NCI-H82 treated with DMSO at 0.1 percent for 48 hours (cell line): Measurements from ENCODE around the gene TTF2.
"Not testable (repeated sequence)": the region's sequence is repeated elsewhere in the genome, so short reads cannot be mapped to it uniquely, and the experiment has no call there.

ENCODE experiments used
- DNase-seq: peaks from one replicate; lab custom pipeline; 2025; ENCODE audit not compliant: unreplicated experiment; lab: John Stamatoyannopoulos, UW

TTF2 gene

DNA sequence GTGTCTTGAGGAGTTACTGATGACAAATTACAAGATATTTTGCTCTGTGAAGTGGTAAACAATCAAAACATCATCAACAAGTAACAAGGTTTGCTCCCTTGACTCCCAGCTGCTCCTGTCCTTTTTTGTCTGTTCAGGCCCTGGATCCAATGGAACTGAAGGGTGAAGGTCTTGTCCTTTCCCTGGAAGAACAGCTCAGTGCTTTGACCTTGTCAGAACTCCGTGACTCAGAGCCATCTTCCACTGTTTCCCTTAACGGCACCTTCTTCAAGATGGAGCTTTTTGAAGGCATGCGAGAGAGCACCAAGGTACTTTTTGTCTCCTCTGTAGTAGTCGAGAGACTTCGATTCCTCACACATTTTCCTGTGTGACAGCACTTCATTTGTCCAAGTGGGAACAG lies 32.5 kb downstream of the TTF2 start:
- no peak for DNase-seq

DNA sequence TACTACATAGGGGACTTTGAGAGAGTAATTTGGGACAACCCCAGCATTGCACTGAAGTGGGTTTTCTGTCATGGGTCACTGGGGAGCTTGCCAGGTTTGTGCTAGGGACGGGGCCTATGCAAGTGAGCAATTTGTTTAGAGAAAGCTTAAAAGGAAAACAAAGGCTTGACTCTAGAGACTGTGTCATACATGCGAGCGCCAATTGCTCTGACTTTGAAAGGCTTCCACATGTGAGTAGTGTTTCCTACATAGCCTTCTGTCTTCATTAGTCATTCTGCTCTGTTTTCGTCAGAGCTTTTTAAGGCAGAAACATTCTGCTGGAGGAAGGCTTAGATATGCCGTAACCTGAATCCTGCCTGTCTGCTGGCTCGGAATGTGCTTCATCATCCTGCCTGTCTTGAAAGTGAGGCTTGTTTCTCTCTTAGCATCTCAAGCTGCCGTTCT lies 33.0 kb downstream of the TTF2 start:
- no peak for DNase-seq

DNA sequence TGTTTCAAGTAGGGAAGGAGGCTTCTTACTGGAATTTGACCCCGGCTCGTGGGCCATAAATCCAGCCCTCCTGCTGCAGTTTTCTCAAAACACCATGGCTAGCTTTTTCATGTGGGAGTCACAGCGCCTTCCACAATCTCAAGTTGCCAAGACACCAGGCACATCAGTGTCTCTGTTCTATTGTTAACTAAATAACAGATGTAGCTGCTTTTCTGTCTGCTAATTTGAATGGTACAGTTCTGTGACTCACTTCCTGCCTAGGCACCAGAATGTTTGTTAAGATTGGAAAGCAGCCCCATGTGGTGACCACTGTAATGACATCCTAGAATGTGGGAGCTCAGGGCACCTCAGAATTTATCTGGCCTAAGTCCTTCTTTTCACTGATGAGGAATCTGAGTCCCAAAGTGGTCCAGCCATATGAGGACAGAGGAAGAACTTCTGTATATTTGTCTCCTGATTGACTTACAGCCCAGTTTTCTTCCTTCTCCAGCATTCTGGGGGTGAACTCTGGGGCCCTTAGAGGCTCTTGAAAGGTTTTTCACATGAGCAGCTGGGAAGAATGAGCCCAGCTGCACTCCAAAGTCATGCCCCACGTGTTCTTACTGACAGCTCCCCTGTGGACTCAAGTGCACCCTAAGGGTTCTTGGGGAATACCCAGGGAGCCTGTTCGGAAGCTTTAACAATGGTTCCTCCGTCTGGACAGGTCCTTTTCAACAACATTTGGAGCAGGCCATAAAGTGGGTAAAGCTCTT lies 33.9 kb downstream of the TTF2 start:
- DNase-seq, result no peak

DNA sequence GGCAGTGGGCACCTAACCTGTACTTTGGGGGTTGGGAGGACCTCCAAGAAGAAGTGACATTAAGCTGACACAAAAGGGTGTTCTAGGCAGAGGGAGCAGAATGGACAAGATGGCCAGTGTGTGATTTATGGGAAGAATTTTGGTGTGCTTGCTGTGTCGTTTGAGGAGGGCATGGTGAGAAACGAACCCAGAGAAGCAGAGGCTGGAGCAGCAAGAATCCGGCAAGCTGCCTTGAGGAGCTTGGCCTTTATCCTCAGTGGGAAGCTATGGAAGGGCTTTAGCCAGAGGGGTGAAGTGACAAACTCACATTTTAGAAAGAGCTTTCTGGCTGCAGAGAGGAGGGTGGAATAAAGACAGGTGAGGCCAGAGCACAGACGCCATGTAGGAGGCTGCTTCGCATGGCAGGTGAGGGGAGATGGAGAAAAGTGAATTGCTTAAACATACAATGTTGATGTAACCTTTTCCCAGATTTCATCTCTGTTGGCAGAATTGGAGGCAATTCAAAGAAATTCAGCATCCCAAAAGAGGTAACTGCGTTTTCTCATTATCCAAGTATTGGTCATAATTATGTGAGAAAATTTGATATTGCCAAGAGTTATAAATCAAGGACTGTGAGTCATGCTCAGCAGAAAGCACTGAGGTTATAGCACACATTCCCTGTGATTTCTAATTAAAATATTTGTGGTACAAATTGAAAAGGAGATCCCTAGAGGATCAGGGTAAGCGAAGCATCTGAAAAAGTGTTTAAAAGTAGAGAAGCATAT lies 34.9 kb downstream of the TTF2 start:
- no peak for DNase-seq

DNA sequence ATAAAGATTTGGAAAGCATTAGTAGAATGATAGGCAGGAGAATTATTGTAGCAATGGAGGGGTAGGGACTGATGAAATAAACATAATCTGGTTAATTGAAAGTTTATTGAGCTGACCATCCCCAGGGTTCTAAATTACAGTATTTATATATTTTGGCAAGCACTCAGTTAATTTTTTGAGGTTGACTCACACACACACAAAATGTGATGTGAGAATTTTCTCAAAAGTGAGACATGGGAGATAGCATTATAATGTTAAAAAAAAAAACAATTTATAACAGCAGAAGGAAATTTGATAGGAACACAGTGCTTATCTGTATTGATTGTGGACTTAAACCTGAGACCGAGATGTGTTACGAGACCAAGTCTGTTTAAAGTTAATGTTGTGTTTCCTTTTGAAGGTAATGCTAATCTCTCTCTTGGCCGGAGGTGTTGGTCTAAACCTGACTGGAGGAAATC lies 36.9 kb downstream of the TTF2 start:
- no peak for DNase-seq

DNA sequence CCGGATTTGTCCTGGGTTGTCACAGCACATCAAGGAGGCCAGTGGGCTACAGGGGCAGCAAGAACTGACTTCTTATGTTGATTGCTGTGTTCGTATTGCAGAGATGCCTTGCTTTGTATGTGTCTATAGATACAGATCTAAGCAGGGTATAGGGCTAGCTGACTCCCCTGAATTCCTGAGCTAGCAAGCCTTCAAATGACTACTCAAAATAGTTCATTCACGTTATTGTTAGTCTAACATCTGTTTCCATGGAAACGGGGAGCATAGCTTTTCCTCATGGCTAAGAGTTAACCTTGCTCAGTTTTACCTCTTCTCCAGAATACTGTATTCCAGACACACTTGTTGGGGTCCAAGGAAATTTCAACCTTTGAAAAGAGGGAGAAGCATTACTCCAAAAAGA lies 37.3 kb downstream of the TTF2 start:
- no peak for DNase-seq

DNA sequence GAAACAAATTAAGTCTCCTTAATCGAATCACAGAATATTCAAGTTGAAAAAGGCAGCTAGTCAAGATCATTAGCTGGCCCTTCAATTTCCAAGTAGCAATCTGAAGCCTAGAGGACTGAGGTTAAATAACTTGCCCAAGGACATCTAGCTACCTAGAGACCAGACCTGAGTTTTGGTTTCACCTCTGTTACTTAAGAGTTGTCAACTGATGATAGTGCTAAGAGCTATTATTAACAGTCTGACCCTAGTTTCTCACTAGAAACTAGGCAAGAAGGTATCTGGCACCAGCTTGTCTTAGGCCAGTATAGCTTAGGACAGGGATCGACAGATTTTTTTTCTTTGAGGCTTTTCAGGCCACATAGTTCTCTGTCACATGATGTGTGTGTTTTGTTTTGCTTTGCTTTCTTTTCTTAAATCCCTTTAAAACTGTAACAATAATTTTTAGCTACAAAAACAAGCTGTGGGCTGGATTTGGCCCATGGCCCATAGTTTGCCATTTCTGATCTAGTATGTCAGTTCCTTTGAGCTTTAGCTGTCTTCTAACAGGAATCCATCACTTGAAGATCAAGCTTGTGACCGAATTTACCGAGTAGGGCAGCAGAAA lies 38.3 kb downstream of the TTF2 start:
- no peak for DNase-seq

DNA sequence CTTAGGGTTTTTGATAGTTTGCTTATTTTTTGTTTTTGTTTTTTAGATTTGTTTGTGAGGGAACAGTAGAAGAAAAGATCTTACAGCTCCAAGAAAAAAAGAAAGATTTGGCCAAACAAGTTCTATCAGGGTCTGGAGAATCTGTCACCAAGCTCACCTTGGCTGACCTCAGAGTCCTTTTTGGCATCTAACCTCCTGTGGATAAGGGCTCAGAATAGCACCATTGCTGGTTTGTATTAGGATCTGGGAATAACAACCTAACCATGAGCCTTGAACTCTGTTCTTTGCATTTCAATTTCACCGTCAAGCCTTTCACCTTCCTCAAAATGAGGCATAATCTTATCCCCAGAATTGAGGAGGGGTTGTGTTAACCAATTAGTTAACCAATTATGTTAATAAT lies 41.2 kb downstream of the TTF2 start:
- no peak for DNase-seq

DNA sequence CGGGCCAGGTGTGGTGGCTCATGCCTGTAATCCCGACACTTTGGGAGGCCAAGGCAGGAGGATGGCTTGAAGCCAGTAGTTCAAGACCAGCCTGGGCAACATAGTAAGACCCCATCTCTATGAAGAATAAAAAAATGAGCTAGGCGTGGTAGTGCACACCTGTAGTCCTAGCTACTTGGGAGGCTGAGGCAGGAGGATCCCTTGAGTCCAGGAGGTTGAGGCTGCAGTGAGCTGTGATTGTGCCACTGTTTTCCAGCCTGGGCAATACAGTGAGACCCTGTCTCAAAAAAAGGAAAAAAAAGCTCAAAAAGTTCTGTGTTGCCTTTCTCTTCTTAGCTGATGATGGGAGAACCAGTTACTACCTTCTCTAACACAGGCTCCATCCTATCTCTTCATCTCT lies 41.7 kb downstream of the TTF2 start:
- not testable (repeated sequence) for DNase-seq

DNA sequence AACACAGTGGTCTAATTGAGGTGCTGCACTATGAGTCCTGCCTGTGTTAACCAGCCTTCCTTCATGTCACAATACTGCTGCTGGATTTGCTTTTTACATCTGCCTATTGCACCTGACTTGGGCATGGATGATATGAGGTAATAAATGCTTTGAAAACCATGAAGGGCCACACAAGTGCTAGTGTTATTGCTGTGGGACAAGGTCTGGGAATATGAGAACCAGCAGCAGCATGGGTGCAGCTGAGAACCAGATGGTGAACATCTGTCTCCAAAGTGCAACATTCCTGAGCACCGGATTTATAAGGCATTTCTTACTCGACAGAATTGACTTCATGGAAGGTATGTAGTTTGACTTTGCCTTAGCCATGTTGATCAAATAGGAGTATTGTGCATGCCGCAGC lies 44.9 kb downstream of the TTF2 start:
- no peak for DNase-seq

DNA sequence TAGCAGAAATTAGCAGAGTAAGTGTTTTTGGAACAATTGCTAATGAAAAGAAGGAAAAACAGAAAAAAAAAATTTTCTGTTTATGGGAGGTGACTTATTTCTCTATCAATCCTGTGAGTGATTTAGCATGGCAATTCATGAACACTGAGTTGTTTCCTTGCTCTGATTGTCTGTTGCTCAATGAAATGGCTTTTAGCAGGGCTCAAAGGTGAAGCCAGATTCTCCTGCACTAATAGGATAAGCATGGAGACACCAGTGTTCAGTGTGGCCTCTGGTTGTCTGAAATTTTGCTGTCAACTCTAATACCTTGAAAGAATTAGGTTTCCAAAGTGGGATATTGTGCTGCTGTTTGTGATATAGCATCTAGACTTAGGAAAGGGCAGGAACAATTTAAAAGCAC lies 45.6 kb downstream of the TTF2 start:
- peak; percentile 17 for DNase-seq

DNA sequence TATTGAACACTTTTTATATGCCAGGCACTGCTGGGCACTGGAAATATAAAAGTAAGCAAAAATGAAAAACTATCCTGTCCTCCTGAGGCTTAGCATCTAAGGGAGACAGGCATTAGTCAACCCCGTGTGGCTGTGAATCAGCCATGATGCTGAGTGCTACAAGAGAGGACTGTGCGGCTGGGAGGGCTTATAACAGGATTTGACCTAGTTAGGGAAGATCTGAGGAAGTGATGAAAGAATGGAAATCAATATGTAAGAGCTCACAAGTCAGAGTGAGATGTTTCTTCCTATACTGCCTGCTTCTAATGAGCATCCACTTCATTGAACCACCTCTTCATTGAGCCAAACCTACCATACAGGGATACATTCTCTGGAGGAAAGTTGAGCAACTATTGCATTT lies 46.4 kb downstream of the TTF2 start:
- peak; percentile 5 for DNase-seq

DNA sequence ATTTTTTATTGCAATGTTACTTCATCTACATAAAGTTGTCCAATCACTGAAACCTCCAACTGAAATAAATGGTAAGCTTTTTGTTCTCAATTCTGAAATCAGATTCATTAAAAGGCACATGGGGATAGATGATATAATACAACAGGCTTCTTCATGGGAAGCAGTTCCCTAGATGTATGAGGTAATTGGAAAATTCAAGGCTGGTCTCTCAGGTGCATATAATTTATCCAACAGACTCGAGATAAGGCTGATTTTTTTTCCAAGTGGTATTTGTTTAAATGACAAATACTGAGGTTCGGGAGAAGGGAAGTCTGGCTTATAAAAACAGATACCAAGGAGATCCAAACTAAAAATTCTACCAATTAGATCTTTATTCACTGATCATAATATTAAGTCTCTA lies 47.2 kb downstream of the TTF2 start:
- no peak for DNase-seq

DNA sequence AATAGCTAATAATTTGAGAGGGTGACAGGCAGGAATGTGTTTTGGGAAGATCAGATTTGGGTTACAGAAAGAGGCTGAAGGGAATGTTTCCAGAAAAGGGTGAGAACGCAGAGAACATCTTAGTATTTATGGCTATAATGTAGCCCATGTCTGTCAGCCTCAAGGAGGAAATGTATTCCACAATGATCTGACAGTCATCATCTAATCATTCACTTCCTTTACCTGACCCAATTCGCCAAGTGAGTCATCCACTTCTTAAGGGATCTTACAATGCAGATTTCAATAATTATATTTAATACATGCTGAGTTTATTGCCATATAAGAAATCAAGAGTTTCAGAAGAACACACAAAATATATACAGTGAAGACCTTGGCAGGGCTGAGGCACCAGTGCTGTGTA lies 50.6 kb downstream of the TTF2 start:
- DNase-seq, result no peak

DNA sequence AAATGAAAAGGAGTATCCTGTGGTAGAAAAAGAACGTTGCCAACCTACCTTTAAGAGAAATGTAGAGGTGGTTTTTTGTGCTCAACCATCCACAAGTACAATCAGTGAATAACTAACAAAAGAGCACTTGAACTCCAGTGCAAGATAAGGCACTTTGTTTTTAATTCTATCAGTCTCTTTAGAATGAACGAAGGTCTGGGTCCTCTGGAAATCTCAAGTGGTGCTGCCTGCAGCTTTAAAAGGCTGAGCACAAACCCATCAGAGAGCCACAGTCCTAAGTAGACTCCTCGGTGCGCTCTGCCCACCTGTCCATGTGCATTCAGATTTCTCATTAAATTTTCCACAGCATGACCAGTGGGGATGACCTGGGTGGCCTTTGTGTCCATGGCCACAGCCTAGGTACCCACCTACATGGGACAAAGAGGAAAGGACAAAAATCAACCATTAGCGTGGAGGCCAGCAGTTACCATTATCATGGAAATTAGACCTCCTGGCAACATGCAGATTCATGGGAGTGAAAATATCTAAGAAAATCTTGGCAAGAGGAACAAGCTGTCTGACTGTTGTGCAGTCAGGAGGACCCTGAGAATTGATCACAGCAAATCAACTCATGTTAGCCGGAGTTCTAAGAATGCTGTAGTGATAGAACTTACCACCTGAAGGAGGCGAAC lies 52.1 kb downstream of the TTF2 start:
- no peak for DNase-seq

DNA sequence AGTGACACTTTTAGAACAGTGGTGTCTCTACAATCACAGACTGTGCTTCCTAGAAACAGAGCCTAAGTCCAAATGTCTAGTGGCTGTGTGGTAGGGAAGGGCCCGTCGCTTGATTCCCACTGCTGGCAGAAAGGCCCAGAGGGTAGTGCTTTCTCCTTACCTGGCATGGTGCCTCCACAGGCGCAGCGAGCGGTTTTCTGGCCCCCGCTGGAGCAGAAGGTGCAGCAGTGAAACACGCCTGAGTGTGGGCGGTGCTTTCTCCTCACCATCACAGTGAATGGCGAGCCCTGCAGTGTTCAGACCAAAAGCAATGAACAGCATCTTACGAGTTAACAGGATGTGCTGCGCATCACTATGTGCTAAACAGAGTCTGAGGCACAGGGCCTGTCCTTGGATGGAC lies 53.1 kb downstream of the TTF2 start:
- DNase-seq, result no peak

DNA sequence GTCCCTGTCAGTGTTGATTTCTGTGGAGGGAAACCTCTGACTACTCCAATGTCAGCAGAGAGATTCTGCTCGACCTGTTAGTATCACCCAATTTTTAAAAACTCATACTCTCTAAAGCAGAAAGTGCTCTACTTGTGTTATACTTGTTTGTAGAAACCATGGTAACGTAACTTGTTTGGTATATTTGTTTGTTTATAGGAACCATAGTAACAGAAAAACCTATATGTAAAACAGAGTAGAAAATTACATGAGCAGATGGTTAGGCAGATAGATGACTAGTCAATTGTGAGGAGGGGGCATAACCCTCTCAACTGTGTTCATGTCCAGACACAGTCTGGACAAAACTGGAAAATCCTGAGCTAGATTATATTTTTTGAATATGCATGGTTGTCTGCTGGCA lies 54.8 kb downstream of the TTF2 start:
- no peak for DNase-seq

DNA sequence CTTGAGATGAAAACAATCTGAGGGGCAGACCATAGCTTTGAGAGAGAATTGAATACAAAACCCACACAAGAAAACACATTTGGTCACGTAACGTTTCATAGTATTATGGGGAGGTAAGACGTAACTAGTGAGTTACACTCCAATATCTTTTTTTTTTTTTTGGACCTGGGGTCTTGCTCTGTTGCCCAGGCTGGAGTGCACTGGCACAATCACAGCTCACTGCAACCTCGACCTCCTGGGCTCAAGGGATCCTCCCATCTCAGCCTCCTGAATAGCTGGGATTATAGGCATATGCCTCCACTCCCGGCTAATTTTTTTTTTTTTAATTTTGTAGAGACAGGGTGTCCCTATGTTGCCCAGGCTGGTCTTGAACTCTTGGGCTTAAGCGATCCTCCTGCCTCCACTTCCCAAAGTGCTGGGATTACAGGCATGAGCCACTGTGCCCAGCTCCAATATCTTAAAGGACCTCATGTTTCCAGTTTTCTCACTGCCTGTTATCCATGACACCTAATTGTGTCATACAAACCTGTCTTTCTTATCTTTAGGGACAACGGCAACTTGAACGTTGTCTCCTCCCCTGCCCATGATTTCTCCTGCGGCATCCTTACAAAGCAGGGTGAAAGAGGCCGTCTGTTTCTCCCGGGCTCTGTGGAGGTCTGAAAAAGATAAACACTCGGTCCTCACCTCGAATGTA lies 56.1 kb downstream of the TTF2 start:
- no peak for DNase-seq

DNA sequence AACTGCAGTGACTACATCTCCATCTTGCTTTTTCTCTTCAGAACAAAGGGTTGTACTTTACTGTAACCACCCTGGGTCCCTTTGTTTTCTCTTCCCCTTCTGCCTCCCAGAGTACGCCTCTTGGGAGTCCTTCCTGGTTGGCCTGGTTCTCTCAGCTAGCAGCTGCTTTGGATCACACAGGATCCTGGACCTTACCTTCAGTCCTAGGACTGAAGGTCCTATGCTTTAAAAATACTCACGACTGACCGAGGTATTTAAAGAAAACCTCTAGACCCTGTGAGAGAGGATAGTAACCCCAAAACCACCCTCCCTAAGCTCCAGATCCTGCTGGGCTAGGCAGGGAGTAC lies 56.6 kb downstream of the TTF2 start:
- no peak for DNase-seq

DNA sequence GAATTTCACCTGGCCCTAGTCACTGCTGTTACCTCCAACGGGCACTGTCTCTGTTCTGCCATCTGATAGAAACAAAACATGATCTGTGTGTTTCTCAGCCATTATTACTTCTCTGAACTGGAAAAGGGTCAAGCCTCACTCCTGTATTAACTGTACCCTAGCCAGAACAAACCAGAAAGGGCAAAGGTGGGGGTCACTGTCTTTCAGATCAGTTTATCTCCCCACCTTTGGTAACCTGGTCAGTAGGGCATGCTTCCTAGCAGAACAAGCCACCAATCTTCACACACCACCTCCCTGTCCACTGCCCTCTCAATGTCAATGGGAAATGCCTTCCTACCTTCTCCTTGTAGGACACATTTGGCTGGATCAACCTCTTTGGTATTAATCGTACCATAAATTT lies 57.6 kb downstream of the TTF2 start:
- no peak for DNase-seq

DNA sequence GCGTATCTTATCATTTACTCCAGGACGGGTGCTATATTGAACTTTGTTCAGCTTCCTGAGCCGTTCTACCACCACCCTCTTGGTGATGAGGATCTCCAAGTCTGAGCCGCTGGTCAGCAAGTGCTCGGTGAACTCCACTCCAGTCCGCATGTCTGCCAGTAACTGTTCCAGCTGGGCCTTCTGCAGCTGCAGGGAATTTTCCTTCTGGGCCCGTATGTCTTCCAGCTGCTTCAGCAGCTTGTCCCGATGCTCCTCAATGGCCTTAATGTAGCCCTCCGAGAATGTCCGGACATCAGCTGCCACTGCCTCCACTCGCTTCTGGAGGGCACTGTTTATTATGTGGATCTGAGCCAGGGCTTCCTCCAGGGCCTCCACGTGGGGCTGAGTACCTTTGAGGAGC lies 58.0 kb downstream of the TTF2 start:
- no peak for DNase-seq
